Lung microvascular endothelial cell (primary cell): ENCODE results near the gene USH2A. TPM values are rescaled to one million over a fixed set of nuclear protein-coding genes. Genes with fewer than 3 reads are reported as not detected.

ENCODE experiments used
- DNase-seq, 2 donors: peaks; one replicate each; pipeline versions ENCODE4 v3.0.0 to v3.0.0-alpha.2; 2010; ENCODE audit warnings: low read depth in 2 of 2
- total RNA-seq: library from RNA; depleted of rRNA; stranded (reverse); fragments of >200 nt; gene quantifications from 2 replicates; pipeline ENCODE4 v1.2.1, GENCODE V29; 2014

The USH2A gene
- total RNA-seq, 1 donor from 2014 or later = not detected

GRCh38 chr1:215877452-215877951 lies 545.7 kb downstream of the USH2A start:
- no peak for DNase-seq

- no peak for DNase-seq
These were observed 547.5 kb downstream of the USH2A start for GRCh38 chr1:215875712-215876111.

- peak in 1 of 2 donors; percentile 68 for DNase-seq
These were observed 548.0 kb downstream of the USH2A start for GRCh38 chr1:215875236-215875635.

- no peak for DNase-seq
These were observed 550.6 kb downstream of the USH2A start for GRCh38 chr1:215872658-215873057.

- no peak for DNase-seq
These were observed 554.7 kb downstream of the USH2A start for GRCh38 chr1:215868500-215868899.

- DNase-seq = no peak
These were observed 558.2 kb downstream of the USH2A start for GRCh38 chr1:215865060-215865459.

- no peak for DNase-seq
These were observed 559.5 kb downstream of the USH2A start for GRCh38 chr1:215863796-215864195.

- no peak for DNase-seq
These were observed 562.4 kb downstream of the USH2A start for GRCh38 chr1:215860833-215861232.

GRCh38 chr1:215857317-215857716 lies 565.9 kb downstream of the USH2A start:
- DNase-seq = no peak

- DNase-seq = no peak
These were observed 577.9 kb downstream of the USH2A start for GRCh38 chr1:215845234-215845891.

GRCh38 chr1:215844777-215845176 lies 578.5 kb downstream of the USH2A start:
- no peak for DNase-seq

- no peak for DNase-seq
These were observed 579.0 kb downstream of the USH2A start for GRCh38 chr1:215844266-215844665.

- no peak for DNase-seq
These were observed 580.3 kb downstream of the USH2A start for GRCh38 chr1:215842905-215843304.

- DNase-seq = no peak
These were observed 587.3 kb downstream of the USH2A start for GRCh38 chr1:215835951-215836350.

GRCh38 chr1:215833941-215834729 lies 589.1 kb downstream of the USH2A start:
- no peak for DNase-seq

- no peak for DNase-seq
These were observed 592.9 kb downstream of the USH2A start for GRCh38 chr1:215830226-215830810.

- DNase-seq = no peak
These were observed 598.2 kb downstream of the USH2A start for GRCh38 chr1:215825056-215825455.

- DNase-seq = peak in 1 of 2 donors; percentile 5
These were observed 599.0 kb downstream of the USH2A start for GRCh38 chr1:215824245-215824644.

- no peak for DNase-seq
These were observed 604.1 kb downstream of the USH2A start for GRCh38 chr1:215819114-215819513.

GRCh38 chr1:215807911-215808436 lies 615.3 kb downstream of the USH2A start:
- no peak for DNase-seq

- no peak for DNase-seq
These were observed 616.0 kb downstream of the USH2A start for GRCh38 chr1:215807218-215807617.

- no peak for DNase-seq
These were observed 625.4 kb downstream of the USH2A start for GRCh38 chr1:215797859-215798258.
